ENCODE data around the gene PLPP3.

The PLPP3 gene

DNA sequence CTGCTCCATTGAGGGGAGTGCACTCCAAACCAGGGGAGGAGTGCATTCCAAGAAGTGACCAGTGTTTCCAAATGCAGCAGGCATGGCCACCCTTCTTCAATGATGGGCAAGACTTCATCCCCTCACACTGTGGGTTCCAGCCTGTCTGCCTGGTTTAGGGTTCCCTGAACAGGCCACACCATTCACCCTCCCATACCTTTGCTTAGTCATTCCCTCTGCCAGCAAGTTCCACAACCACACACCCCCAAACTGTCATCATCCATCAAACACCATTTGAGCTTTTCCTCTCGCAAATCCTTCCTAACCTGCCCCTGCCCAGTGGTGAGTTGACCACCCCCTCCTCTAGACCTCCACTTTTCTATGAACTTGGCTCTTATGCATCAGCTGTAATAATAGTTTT lies 116.0 kb downstream of the PLPP3 start:
- no peak overlapping the region for H3K27ac ChIP-seq (ENCODE audit: low read length)
- H3K9ac ChIP-seq (ENCODE audit: low read length), result no peak overlapping the region
- H3K27me3 ChIP-seq (ENCODE audit: control insufficient read depth, insufficient read depth, low read length), result no peaks in the 10 kb centered on the region
- no peak overlapping the region for H3K4me3 ChIP-seq (ENCODE audit: low read length)
- H3K4me1 ChIP-seq (ENCODE audit: control insufficient read depth, low read depth, low read length), result no peaks in the 10 kb centered on the region
- no peaks in the 10 kb centered on the region for H3K9me3 ChIP-seq (ENCODE audit: control insufficient read depth, low read depth, low read length)
- H3K36me3 ChIP-seq (ENCODE audit: control insufficient read depth, low read depth, low read length), result no peaks in the 10 kb centered on the region

DNA sequence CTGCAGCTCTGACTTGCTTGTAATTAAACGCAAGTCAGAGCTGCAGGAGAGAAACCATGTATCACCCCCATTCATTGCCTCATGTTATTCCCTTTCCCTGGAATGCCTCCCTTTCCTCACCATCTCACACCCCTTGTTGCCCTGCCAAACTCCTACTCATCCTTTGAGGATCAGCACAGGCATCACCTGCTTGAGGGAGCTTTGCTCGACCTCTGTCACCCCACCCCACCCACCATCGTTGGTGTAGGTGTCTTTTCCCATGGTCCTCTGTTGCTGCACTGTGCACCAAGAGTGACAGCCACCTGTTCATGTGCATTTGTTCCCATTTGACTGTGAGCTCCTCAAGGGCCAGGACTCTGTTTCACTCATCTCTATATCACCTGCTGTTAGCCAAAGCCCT lies 117.2 kb downstream of the PLPP3 start:
- H3K4me1 ChIP-seq (ENCODE audit: control insufficient read depth, low read depth, low read length), result no peaks in the 10 kb centered on the region
- no peaks in the 10 kb centered on the region for H3K27me3 ChIP-seq (ENCODE audit: control insufficient read depth, insufficient read depth, low read length)
- H3K36me3 ChIP-seq (ENCODE audit: control insufficient read depth, low read depth, low read length), result no peaks in the 10 kb centered on the region
- no peak overlapping the region for H3K27ac ChIP-seq (ENCODE audit: low read length)
- no peak overlapping the region for H3K9ac ChIP-seq (ENCODE audit: low read length)
- H3K9me3 ChIP-seq (ENCODE audit: control insufficient read depth, low read depth, low read length), result no peaks in the 10 kb centered on the region
- H3K4me3 ChIP-seq (ENCODE audit: low read length), result no peak overlapping the region

DNA sequence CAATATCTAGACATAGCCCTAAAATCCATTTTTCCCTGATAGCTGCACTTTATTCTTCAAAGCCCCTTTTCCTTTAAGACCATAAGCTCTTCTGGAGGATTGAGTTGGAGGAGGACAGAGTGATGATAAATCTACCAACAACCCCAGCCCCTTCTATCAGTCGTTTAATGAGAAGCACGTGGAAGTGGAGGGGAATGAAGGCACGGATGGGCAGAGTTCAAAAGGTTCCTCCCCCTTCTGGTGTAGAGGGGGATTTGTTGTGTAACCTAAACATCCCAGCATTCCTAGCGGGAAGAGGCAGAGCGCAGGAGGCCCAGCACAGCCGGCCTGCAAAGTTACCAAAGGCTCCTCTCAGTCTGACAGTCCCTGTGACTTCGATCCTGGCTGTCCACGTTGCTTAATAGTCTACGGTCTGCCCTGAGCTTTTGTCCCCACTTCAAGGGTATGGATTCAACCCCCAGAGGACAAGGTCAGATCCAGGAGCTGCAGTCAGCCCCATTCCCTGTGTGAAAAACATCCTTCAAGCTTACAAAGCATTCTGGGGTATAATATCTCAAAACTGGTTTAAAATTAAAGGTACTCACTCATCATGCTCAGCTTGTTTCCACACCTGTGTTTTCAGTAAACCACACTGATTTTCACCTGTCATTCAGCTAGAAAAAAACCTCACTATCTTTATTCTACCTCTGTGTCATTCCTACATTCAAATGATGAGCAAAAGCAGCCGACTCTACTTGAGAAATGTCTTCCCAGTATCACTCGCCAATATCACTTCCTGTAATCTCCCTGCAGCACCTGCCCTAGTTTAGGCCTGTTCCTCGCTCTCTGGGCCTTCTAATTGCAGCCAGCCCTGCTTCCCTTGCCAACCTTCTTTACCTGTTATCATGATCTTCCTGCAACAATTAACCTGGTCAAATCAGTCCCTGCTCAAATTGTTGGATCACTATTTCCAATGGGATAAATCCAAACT lies 117.9 kb downstream of the PLPP3 start:
- no peaks in the 10 kb centered on the region for H3K9me3 ChIP-seq (ENCODE audit: control insufficient read depth, low read depth, low read length)

DNA sequence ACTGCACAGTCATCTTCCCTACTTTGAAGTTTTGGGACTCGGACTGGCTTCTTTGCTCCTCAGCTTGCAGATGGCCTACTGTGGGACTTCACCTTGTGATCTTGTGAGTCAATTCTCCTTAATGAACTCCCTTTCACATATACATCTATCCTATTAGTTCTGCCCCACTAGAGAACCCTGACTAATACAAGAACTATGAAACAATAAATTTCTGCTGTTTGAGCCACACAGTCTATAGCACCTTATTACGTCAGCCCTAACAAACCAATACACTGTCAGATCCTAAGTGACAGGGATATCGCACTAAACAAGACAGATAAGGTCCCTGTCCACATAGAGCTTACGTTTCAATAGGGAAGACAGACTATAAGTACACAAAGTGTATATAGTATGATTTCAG lies 120.1 kb downstream of the PLPP3 start:
- no peak overlapping the region for H3K27ac ChIP-seq (ENCODE audit: low read length)

More for the DNA sequence above, 117.9 kb downstream of the PLPP3 start:
- no peaks in the 10 kb centered on the region for H3K36me3 ChIP-seq (ENCODE audit: control insufficient read depth, low read depth, low read length)
- H3K27ac ChIP-seq (ENCODE audit: low read length), result no peak overlapping the region
- H3K4me1 ChIP-seq (ENCODE audit: control insufficient read depth, low read depth, low read length), result no peaks in the 10 kb centered on the region
- no peak overlapping the region for H3K9ac ChIP-seq (ENCODE audit: low read length)
- no peaks in the 10 kb centered on the region for H3K27me3 ChIP-seq (ENCODE audit: control insufficient read depth, insufficient read depth, low read length)
- no peak overlapping the region for H3K4me3 ChIP-seq (ENCODE audit: low read length)

DNA sequence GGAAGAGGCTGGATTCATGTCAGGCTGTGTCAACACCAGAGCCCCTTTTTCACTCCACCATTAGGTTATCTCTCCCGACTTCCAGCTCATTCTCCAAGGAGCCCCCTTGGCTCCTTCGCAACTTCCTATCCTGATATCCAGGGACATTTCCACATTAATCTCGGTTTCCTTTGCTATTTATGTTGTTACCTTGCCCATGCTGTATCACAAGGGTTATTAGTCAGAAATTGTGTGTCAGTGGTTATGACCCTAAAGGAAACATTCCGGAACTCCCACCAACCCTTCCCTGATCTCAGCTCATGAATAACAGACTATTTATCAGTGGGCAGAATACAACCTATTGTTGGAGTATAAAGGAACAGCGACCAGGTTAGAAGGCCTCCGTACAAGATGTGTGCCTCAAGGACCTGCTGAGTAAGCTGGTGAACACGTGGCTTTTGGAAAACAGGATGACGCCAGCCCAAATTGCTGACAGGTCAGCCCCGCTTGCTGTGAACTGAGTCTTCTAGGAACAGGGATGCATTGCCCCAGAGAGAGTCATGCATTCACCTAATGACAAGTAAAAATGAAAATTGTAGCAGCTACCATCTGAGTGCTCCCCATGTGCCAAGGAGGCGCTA lies 121.5 kb downstream of the PLPP3 start:
- Histone ChIP-seq H3K4me3 (ENCODE audit: low read length) (no peak overlapping the region), H3K9me3 (ENCODE audit: control insufficient read depth, low read depth, low read length) (no peaks in the 10 kb centered on the region), H3K9ac (ENCODE audit: low read length) (no peak overlapping the region), H3K36me3 (ENCODE audit: control insufficient read depth, low read depth, low read length) (no peaks in the 10 kb centered on the region), H3K4me1 (ENCODE audit: control insufficient read depth, low read depth, low read length) (peaks cover 9% of the 10 kb centered on the region), H3K27me3 (ENCODE audit: control insufficient read depth, insufficient read depth, low read length) (no peaks in the 10 kb centered on the region), H3K27ac (ENCODE audit: low read length) (no peak overlapping the region)

More for the DNA sequence above, 120.1 kb downstream of the PLPP3 start:
- no peaks in the 10 kb centered on the region for H3K27me3 ChIP-seq (ENCODE audit: control insufficient read depth, insufficient read depth, low read length)
- H3K36me3 ChIP-seq (ENCODE audit: control insufficient read depth, low read depth, low read length), result no peaks in the 10 kb centered on the region
- no peaks in the 10 kb centered on the region for H3K4me1 ChIP-seq (ENCODE audit: control insufficient read depth, low read depth, low read length)
- H3K9me3 ChIP-seq (ENCODE audit: control insufficient read depth, low read depth, low read length), result no peaks in the 10 kb centered on the region
- no peak overlapping the region for H3K4me3 ChIP-seq (ENCODE audit: low read length)
- no peak overlapping the region for H3K9ac ChIP-seq (ENCODE audit: low read length)

DNA sequence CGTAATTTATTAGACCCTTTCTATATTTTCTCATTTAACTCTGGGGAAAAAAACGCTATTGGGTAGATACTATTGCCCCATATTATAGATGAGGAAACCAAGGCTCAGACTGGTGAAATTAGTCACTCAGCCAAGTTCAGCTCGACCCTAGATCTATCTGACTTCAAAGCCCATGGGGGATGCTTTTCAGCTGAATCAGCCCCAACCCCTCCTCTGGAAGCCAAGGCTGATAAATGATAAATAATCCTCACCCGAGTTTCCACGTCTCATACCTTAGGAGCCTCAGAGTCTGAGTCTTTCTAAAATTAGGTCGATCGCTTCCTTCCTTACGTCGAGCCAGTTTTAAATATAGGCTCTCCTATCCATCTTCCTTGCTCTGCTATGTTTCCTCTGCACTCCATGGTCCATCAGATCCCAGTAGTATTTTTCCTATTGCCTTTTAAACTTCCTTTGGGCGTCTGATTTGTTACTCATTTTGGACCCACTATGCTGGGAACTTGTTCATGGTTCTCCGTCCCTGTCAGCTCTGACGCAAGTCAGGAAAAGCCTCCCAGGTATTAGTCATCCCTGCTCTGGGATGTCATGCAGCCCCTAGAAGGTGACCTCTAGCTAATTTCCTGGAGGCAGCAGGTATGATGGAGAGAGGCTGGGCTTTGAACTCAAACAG lies 122.8 kb downstream of the PLPP3 start:
- no peaks in the 10 kb centered on the region for H3K9me3 ChIP-seq (ENCODE audit: control insufficient read depth, low read depth, low read length)
- no peaks in the 10 kb centered on the region for H3K36me3 ChIP-seq (ENCODE audit: control insufficient read depth, low read depth, low read length)
- no peak overlapping the region for H3K9ac ChIP-seq (ENCODE audit: low read length)
- H3K27me3 ChIP-seq (ENCODE audit: control insufficient read depth, insufficient read depth, low read length), result no peaks in the 10 kb centered on the region
- no peak overlapping the region for H3K4me3 ChIP-seq (ENCODE audit: low read length)
- H3K27ac ChIP-seq (ENCODE audit: low read length), result no peak overlapping the region
- peaks cover 21% of the 10 kb centered on the region for H3K4me1 ChIP-seq (ENCODE audit: control insufficient read depth, low read depth, low read length)

DNA sequence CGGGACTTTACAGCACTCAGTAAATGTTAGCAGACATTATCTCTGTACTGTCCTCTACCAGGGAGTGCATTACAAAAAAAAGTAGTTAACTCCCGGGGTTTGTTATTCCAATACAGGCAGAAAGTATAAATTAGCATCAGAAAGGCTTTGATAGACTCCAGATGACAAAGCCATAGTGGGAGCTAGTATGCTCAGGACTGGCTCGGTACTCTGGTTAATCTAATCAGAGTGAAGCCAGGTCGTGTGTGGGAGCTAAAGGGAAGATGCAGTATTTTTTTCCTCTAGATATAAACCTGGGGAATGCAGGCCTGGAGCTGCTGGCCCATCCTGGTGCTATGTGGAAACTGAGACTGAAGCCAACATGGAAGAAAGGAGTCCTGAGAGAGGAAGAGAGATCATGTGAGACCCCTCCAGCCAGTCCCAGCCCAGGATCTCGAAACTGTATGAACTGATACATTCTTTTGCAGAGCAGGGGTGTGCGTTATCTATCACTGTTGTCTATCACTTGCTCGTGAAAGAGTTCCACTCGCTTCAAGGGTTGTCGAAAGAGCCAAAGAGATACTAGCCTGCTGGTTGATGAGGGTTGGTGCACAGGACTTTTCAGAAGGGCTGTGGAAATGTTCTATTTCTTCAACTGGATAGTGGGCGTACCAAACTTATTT lies 125.8 kb downstream of the PLPP3 start:
- Histone ChIP-seq H3K9me3 (ENCODE audit: control insufficient read depth, low read depth, low read length) (no peaks in the 10 kb centered on the region), H3K27ac (ENCODE audit: low read length) (peak overlapping the region; percentile 8), H3K27me3 (ENCODE audit: control insufficient read depth, insufficient read depth, low read length) (no peaks in the 10 kb centered on the region), H3K4me1 (ENCODE audit: control insufficient read depth, low read depth, low read length) (peaks cover 33% of the 10 kb centered on the region), H3K4me3 (ENCODE audit: low read length) (peak overlapping the region; percentile 37), H3K36me3 (ENCODE audit: control insufficient read depth, low read depth, low read length) (no peaks in the 10 kb centered on the region), H3K9ac (ENCODE audit: low read length) (no peak overlapping the region)

DNA sequence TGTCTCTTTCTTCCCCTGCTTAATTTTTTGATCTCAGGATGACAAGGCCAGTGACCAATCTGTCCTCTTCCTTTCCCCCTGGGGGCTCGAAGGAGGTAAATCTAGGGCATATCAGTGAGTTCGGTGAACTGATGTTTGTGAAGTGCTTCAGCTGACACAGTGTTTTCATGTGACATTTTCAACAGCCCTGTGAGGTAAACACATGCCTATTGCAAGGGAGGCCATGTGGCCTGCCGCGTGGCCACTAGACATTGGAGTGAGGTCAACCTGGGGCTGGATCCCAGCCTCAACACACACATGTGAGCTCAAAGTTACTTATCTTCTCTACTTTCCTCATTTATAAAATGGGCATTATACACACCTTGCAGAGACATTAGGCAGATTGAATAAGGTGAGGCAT lies 126.3 kb downstream of the PLPP3 start:
- no peaks in the 10 kb centered on the region for H3K9me3 ChIP-seq (ENCODE audit: control insufficient read depth, low read depth, low read length)
- H3K27ac ChIP-seq (ENCODE audit: low read length), result peak overlapping the region; percentile 8
- H3K36me3 ChIP-seq (ENCODE audit: control insufficient read depth, low read depth, low read length), result no peaks in the 10 kb centered on the region
- peaks cover 33% of the 10 kb centered on the region for H3K4me1 ChIP-seq (ENCODE audit: control insufficient read depth, low read depth, low read length)
- peak overlapping the region; percentile 37 for H3K4me3 ChIP-seq (ENCODE audit: low read length)
- no peak overlapping the region for H3K9ac ChIP-seq (ENCODE audit: low read length)
- H3K27me3 ChIP-seq (ENCODE audit: control insufficient read depth, insufficient read depth, low read length), result no peaks in the 10 kb centered on the region

DNA sequence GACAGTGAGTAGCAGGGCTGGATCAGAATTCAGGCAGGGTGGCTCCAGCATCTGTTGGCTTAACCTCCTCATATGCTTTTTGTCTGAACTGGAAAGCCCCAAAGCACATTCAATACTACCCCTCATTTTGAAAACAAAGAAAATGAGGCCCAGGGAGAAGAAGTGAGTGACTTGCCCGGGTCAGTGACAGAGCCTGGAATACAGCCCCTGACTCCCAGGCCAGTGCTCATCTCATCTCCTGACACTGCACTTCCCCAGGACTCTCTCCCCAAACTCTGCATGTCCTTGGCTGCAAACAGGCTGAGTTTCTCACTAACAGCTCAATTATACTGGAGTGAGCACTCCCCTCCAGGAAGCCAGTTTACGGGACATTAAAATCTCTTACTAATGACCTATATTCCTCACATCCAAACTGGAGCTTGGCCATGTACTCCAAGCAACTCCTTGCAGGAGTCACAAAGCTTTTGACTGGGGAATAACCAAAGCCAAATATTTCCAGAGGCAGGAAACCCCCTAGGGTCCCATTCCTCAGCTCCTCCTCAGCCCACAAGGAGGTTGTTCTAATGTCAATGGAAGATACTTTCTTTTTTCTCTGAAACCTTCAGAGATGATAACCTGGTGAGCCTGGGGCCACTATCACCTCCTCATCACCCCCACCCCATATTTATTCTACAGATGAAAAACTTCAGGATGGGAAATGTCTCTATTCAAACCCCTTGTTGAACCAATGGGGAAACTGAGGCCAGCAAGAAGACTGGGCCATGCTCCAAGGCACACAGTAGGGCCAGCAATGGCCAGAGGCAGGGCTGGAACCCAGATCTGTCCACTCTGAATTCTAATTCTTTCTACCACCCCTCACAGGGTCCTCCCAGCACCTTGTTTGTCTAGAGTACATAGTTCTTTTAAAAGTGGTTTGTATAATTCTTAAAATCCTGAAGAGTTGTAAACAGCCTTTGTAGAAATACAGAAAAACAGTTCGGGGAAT lies 127.0 kb downstream of the PLPP3 start:
- Histone ChIP-seq H3K4me3 (ENCODE audit: low read length) (no peak overlapping the region), H3K27me3 (ENCODE audit: control insufficient read depth, insufficient read depth, low read length) (no peaks in the 10 kb centered on the region)

DNA sequence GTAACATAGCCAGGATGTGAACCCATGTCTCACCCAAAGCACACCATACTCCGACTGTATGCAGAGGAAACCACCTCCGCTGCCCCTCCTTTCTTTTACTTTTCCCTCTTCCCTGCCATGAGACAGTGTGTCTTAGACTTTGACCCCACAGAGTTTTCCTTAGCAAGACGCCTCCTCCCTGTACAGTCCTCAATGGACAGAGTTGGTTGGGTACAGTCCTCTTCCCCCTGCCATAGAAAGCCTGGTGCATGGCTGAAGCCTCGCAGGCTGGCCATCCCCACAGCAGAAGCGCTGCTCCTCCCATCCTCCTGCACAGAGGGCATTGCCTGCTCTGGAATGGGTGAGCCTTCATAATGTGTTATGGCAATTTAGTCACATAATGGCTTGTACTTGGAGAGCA lies 127.9 kb downstream of the PLPP3 start:
- H3K4me1 ChIP-seq (ENCODE audit: control insufficient read depth, low read depth, low read length), result peaks cover 33% of the 10 kb centered on the region
- H3K27me3 ChIP-seq (ENCODE audit: control insufficient read depth, insufficient read depth, low read length), result no peaks in the 10 kb centered on the region
- no peaks in the 10 kb centered on the region for H3K36me3 ChIP-seq (ENCODE audit: control insufficient read depth, low read depth, low read length)
- H3K9me3 ChIP-seq (ENCODE audit: control insufficient read depth, low read depth, low read length), result no peaks in the 10 kb centered on the region
- H3K9ac ChIP-seq (ENCODE audit: low read length), result no peak overlapping the region
- H3K4me3 ChIP-seq (ENCODE audit: low read length), result no peak overlapping the region
- no peak overlapping the region for H3K27ac ChIP-seq (ENCODE audit: low read length)

More for the DNA sequence above, 127.0 kb downstream of the PLPP3 start:
- no peak overlapping the region for H3K9ac ChIP-seq (ENCODE audit: low read length)
- peak overlapping the region; percentile 27 for H3K27ac ChIP-seq (ENCODE audit: low read length)
- H3K9me3 ChIP-seq (ENCODE audit: control insufficient read depth, low read depth, low read length), result no peaks in the 10 kb centered on the region
- peaks cover 33% of the 10 kb centered on the region for H3K4me1 ChIP-seq (ENCODE audit: control insufficient read depth, low read depth, low read length)
- H3K36me3 ChIP-seq (ENCODE audit: control insufficient read depth, low read depth, low read length), result no peaks in the 10 kb centered on the region
